ENCODE data around the gene SEPTIN10.
"Not testable (repeated sequence)": the region's sequence is repeated elsewhere in the genome, so short reads cannot be mapped to it uniquely, and the experiment has no call there.

SEPTIN10 gene

GRCh38 chr2:109633284-109633961, 19.7 kb upstream of the SEPTIN10 start:
- no peak for DNase-seq (ENCODE audit: low read depth)

- no peak for DNase-seq (ENCODE audit: low read depth)
These were observed 18.5 kb upstream of the SEPTIN10 start for GRCh38 chr2:109632158-109632789.

GRCh38 chr2:109631741-109632140, 18.0 kb upstream of the SEPTIN10 start:
- DNase-seq (ENCODE audit: low read depth): no peak

- DNase-seq (ENCODE audit: low read depth): no peak
These were observed 17.0 kb upstream of the SEPTIN10 start for GRCh38 chr2:109630441-109631430.

GRCh38 chr2:109629867-109630266, 16.1 kb upstream of the SEPTIN10 start:
- DNase-seq (ENCODE audit: low read depth): no peak

GRCh38 chr2:109628321-109628720, 14.6 kb upstream of the SEPTIN10 start:
- not testable (repeated sequence) for DNase-seq (ENCODE audit: low read depth)

GRCh38 chr2:109624339-109624738, 10.6 kb upstream of the SEPTIN10 start:
- no peak for DNase-seq (ENCODE audit: low read depth)

GRCh38 chr2:109623923-109624322, 10.2 kb upstream of the SEPTIN10 start:
- no peak for DNase-seq (ENCODE audit: low read depth)

- no peak for DNase-seq (ENCODE audit: low read depth)
These were observed 9.5 kb upstream of the SEPTIN10 start for GRCh38 chr2:109623297-109623696.

GRCh38 chr2:109619032-109619615, 5.4 kb upstream of the SEPTIN10 start:
- DNase-seq (ENCODE audit: low read depth): no peak

GRCh38 chr2:109616184-109616583, 2.4 kb upstream of the SEPTIN10 start:
- DNase-seq (ENCODE audit: low read depth): no peak

- DNase-seq (ENCODE audit: low read depth): no peak
These were observed 1.9 kb upstream of the SEPTIN10 start for GRCh38 chr2:109615637-109616144.

- no peak for DNase-seq (ENCODE audit: low read depth)
These were observed 1.2 kb upstream of the SEPTIN10 start for GRCh38 chr2:109614715-109615636.

GRCh38 chr2:109613081-109613921, 465 bp downstream of the SEPTIN10 start:
- no peak for DNase-seq (ENCODE audit: low read depth)

- no peak for DNase-seq (ENCODE audit: low read depth)
These were observed 2.2 kb downstream of the SEPTIN10 start for GRCh38 chr2:109611467-109612095.

GRCh38 chr2:109609352-109610024, 4.3 kb downstream of the SEPTIN10 start:
- no peak for DNase-seq (ENCODE audit: low read depth)

GRCh38 chr2:109607766-109608165, 6.0 kb downstream of the SEPTIN10 start:
- DNase-seq (ENCODE audit: low read depth): no peak

GRCh38 chr2:109604597-109604996, 9.2 kb downstream of the SEPTIN10 start:
- no peak for DNase-seq (ENCODE audit: low read depth)

- no peak for DNase-seq (ENCODE audit: low read depth)
These were observed 11.1 kb downstream of the SEPTIN10 start for GRCh38 chr2:109602617-109603188.
